ENCODE results near the gene DTX3.

DTX3 gene

DNA sequence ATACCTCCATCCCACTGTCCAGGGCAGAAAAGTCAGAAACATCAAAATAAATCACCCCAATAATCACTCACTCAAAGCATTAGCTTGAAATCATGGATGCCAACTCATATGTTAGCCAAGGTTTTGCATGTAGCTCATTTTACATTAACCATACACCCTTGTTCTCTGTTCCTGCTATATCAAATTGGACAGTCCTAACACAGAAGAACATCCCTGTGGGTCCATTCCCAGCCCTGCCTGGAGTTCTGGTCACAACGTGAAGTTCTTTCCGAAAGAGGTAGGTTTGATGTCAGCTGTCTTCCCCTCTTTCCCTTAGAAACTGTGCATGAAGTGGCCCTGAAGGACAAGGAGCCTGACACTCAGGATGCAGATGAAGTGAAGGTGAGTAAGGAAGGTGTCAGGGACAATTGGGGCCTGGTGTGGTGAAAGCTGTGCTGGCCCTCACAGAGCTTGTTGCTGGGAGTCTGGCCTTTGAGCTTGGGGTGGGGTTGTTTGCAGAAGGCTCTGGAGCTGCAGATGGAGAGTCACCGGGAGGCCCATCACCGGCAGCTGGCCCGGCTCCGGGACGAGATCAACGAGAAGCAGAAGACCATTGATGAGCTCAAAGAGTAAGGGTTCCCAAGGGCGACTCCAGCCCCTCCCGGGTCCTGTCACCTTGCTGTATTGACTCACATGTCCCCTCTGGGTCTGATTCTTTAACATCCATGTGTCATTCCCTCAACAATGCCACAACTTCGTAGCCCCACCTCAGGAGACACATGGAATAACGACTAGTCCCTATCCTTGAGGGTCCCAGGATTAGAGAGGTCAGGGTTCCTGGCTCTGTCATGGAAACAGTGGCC lies 28.6 kb upstream of the DTX3 start:
- H3K36me3 Mint-ChIP-seq (ENCODE audit: low read depth) = no peaks in the 10 kb centered on the region
- no peak overlapping the region for H3K27ac Mint-ChIP-seq
- no peak overlapping the region for H3K4me3 Mint-ChIP-seq
- peaks cover 46% of the 10 kb centered on the region for H3K27me3 Mint-ChIP-seq (ENCODE audit: low read depth)
- TF ChIP-seq, protein P1, sequence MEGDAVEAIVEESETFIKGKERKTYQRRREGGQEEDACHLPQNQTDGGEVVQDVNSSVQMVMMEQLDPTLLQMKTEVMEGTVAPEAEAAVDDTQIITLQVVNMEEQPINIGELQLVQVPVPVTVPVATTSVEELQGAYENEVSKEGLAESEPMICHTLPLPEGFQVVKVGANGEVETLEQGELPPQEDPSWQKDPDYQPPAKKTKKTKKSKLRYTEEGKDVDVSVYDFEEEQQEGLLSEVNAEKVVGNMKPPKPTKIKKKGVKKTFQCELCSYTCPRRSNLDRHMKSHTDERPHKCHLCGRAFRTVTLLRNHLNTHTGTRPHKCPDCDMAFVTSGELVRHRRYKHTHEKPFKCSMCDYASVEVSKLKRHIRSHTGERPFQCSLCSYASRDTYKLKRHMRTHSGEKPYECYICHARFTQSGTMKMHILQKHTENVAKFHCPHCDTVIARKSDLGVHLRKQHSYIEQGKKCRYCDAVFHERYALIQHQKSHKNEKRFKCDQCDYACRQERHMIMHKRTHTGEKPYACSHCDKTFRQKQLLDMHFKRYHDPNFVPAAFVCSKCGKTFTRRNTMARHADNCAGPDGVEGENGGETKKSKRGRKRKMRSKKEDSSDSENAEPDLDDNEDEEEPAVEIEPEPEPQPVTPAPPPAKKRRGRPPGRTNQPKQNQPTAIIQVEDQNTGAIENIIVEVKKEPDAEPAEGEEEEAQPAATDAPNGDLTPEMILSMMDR (IDR thresholded peaks at IDR 0.05; ENCODE audit: unreplicated experiment in 3 of 3) = no peak
- no peaks in the 10 kb centered on the region for H3K9me3 Mint-ChIP-seq
- H3K4me1 Mint-ChIP-seq = no peaks in the 10 kb centered on the region

DNA sequence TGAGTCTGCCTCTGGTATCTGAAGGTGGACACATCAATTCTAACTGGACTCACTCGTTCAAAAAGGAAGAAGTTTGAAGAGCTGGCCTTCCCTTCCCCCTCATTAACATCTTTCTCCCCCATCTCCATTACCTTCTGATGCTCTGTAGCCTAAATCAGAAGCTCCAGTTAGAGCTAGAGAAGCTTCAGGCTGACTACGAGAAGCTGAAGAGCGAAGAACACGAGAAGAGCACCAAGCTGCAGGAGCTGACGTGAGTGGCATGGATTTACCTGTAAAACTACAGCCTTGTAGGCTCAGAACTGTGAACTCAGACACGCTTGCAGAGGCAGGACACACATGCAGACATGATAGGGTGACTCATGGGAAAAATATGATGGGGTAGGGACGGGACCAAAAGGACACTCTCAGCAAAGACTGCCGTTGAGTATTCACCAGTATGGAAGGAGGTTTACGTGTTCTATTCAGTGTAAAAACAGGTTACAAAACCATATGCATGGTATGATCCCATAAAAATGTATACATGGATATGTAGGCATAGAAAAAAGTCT lies 27.9 kb upstream of the DTX3 start:
- Mint-ChIP-seq H3K9me3 (no peaks in the 10 kb centered on the region), H3K27me3 (ENCODE audit: low read depth) (peaks cover 41% of the 10 kb centered on the region), H3K4me3 (no peak overlapping the region), H3K4me1 (no peaks in the 10 kb centered on the region), H3K36me3 (ENCODE audit: low read depth) (no peaks in the 10 kb centered on the region), H3K27ac (no peak overlapping the region)
- TF ChIP-seq, protein P1 (IDR thresholded peaks at IDR 0.05; ENCODE audit: unreplicated experiment in 3 of 3) = no peak

DNA sequence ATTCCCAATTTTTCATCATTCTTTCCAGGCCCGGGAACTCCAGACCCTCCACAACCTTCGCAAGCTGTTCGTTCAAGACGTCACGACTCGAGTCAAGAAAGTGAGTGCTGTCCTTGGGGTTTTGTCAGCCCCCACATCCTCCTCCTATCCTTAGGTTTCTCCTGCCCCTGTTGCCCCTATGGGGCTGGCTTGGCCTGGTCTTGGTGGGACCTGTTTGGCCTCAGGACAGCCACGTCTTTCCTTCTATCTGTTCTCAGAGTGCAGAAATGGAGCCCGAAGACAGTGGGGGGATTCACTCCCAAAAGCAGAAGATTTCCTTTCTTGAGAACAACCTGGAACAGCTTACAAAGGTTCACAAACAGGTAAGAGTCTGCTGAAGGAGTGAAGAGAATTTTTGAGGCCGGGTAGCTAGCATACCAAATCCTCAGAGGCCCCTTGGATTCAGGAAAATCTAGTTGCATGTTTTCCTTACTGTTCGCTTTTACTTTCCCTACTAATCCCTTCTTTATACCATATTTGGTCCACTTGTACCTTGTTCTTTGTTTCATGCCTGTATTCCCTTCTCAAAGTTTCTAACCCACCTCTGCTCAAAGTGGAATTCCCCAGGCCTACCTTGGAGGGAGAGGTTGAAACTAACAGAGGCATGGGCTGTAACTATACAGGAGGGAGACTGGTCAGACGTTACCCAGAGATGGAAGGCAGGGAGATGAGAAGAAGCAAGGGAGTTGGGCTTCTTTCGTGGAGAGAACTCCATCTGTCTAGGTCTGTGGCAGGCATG lies 26.5 kb upstream of the DTX3 start:
- Mint-ChIP-seq H3K4me1 (no peaks in the 10 kb centered on the region), H3K9me3 (no peaks in the 10 kb centered on the region), H3K27ac (no peak overlapping the region), H3K27me3 (ENCODE audit: low read depth) (peaks cover 36% of the 10 kb centered on the region), H3K36me3 (ENCODE audit: low read depth) (no peaks in the 10 kb centered on the region), H3K4me3 (no peak overlapping the region)
- TF ChIP-seq, protein P1 (IDR thresholded peaks at IDR 0.05; ENCODE audit: unreplicated experiment in 3 of 3) = no peak

DNA sequence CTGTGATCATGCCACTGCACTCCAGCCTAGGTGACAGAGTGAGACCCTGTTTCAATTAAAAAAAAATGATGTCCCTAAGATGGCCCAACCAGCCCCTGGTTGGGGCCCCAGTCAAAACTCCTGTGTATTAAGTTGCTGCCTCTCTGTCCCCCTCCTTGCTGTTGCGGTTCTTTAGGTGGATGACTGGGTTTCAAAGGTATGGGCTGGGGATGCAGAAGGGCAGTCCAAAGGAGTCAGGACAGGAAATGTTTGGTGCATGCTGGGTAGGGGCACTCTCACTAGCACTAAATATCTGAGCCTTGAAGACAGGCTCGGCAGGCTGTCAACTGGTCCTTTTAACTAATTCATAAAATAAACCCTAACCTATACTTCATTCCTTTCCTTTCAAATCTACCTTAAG lies 25.6 kb upstream of the DTX3 start:
- Mint-ChIP-seq H3K27ac (no peak overlapping the region), H3K36me3 (ENCODE audit: low read depth) (no peaks in the 10 kb centered on the region), H3K27me3 (ENCODE audit: low read depth) (peaks cover 40% of the 10 kb centered on the region), H3K4me1 (no peaks in the 10 kb centered on the region), H3K9me3 (no peaks in the 10 kb centered on the region), H3K4me3 (no peak overlapping the region)
- TF ChIP-seq, protein P1 (IDR thresholded peaks at IDR 0.05; ENCODE audit: unreplicated experiment in 3 of 3) = no peak

DNA sequence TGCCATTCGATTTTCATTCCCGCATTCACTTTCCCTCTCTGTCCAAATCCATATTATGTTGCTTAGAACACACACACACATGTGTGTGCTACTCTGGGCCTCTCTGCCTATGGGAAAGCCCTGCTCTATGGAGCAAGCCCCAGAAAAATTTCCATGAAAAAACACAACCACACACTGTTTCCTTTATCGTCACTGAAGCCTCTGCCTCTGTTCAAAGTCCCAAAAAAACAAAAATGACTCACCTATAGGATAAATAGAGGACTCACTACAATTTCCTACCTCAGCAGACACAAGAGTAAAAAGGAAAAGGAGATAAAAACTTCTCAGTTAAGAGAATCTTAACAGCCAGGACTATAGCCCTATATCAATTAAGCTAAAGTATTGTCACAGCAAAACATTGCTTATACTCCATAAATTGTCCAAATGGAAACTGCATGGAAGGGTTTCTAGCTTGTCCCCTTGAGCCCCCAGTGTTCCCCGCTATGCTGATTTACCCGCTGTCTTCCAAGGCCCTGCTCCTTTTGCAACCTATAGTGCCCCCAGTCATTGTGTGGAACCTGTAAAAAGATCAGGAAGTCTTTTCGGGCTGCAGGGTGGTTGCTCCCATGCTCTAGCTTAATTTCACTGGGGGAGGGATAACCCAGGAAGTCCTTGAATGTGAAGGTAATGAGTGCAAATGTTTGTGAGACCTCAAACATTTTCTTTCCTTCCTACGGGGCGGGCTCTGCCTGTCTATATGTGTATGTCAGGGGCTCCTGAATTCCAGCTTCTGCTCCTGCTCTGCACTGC lies 24.8 kb upstream of the DTX3 start:
- H3K27ac Mint-ChIP-seq = no peak overlapping the region
- H3K4me3 Mint-ChIP-seq = no peak overlapping the region
- H3K4me1 Mint-ChIP-seq = no peaks in the 10 kb centered on the region
- H3K27me3 Mint-ChIP-seq (ENCODE audit: low read depth) = peaks cover 38% of the 10 kb centered on the region
- TF ChIP-seq, protein P1 (IDR thresholded peaks at IDR 0.05; ENCODE audit: unreplicated experiment in 3 of 3) = no peak
- no peaks in the 10 kb centered on the region for H3K36me3 Mint-ChIP-seq (ENCODE audit: low read depth)
- H3K9me3 Mint-ChIP-seq = no peaks in the 10 kb centered on the region

All from nephron (organoid).